ENCODE measurements around the gene CNTN6.

DNA sequence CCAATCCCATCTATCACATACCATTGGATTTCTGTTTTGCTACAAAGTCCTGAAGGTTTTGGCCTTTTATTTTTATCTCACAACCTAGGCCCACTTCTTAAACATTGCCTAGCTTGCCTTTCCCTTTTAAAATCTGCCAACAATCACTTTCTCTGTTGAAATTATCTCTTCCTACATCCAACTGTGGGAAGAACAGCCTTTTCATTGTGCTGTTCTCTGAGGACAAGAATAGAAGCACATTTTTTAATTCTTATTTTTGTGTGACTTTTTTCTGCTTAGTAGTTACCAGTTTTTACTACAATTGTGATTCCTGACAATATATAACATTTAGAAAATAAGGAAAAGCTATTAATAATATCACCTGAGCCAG, 159.2 kb downstream of the CNTN6 start:
- TF ChIP-seq, protein P1, sequence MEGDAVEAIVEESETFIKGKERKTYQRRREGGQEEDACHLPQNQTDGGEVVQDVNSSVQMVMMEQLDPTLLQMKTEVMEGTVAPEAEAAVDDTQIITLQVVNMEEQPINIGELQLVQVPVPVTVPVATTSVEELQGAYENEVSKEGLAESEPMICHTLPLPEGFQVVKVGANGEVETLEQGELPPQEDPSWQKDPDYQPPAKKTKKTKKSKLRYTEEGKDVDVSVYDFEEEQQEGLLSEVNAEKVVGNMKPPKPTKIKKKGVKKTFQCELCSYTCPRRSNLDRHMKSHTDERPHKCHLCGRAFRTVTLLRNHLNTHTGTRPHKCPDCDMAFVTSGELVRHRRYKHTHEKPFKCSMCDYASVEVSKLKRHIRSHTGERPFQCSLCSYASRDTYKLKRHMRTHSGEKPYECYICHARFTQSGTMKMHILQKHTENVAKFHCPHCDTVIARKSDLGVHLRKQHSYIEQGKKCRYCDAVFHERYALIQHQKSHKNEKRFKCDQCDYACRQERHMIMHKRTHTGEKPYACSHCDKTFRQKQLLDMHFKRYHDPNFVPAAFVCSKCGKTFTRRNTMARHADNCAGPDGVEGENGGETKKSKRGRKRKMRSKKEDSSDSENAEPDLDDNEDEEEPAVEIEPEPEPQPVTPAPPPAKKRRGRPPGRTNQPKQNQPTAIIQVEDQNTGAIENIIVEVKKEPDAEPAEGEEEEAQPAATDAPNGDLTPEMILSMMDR (IDR thresholded peaks at IDR 0.05): no peak
- TF ChIP-seq POLR2A (IDR thresholded peaks at IDR 0.05): no peak
